ENCODE data around the gene BIK.
"Not testable (repeated sequence)": the region's sequence is repeated elsewhere in the genome, so short reads cannot be mapped to it uniquely, and the experiment has no call there.

The BIK gene

GRCh38 chr22:43142880-43143562, 32.5 kb downstream of the BIK start, which contains the start of gene MCAT:
MCAT (minus strand) TSS chr22:43143398; CDS start chr22:43143348, 50 bp downstream.
- DNase-seq: no peak

DNA sequence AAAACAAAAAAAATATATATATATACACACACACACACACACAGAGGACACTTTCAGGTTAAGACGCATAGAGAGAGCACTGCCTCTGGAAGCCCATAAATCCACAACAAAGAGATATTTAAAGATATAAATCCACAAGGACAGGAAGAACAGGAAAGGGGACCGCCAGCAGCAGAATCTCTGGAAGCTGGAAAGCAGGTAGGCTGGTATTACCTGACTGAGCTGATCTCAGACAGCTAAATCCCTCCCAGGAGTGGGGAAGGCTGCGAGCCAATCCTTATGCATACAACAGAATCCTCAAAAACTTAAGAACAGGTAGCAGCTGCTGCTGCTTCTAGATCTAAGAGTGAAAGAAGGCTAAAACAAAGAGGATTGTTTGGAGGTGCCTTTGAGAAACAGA, 34.4 kb downstream of the BIK start:
- DNase-seq: no peak

GRCh38 chr22:43145371-43145770, 34.8 kb downstream of the BIK start:
- DNase-seq: not testable (repeated sequence)

- DNase-seq: not testable (repeated sequence)
Measured at GRCh38 chr22:43146332-43146731, 35.8 kb downstream of the BIK start.

DNA sequence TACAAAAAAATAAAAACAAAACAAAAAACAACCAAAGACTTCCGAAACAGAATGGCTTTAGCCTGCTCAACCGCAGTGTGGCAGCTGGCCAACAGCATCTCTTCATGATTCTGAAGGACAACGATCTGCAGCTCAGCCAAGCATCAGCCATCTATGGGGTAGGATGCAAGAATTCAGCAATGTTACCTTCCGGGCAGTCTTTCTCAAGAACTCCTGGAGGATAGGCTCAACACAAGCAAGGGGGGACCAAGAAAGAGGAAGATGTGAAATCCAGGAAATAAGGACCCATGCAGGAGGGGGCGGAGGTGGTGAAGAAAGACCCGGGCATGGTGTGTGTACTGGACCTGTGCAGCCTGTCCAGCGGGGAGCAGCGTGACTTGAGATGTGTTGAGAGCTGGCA, 37.3 kb downstream of the BIK start:
- no peak for DNase-seq

DNA sequence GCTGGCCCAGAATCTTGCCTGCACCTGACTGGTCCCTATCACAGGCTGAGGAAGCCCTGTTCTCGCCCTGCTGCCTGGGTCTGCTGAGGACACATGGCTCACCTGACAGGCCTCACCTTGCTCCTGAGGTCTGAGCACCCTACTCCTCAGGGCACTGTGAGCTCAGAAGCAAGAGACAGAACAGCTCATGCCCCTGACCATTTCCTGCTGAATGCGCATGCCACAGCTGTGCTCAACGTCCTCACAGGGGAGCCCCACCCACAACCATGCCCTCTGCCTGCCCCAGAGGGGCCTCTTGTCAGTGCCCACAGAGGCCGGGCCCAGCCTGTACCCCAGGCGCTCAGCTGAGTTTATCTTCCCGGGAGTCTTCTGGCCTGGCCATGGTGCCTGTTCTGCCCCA, 38.0 kb downstream of the BIK start:
- no peak for DNase-seq

DNA sequence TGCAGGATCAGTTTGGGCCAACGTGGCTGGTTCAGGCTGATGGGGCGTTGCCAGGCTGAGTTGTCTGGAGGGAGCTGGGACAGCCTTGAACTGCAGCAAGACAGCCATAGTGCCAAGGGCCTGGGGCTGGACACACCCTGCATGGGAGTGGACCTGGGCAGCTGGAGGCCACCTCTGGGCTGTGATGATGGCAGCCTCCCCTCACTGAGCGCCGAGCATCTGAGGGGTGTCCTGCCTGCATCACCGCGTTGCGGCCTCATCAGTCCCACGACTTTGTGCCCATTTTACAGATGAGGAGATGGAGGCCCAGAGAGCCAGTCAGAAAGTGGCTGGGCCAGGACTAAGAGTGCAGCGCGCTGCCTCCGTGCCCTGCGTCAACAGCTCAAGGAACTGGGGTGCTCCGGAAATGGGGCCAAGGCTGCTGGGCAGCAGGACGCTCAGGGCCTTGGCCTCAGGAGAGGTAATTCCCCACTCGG, 40.2 kb downstream of the BIK start:
- DNase-seq: no peak

DNA sequence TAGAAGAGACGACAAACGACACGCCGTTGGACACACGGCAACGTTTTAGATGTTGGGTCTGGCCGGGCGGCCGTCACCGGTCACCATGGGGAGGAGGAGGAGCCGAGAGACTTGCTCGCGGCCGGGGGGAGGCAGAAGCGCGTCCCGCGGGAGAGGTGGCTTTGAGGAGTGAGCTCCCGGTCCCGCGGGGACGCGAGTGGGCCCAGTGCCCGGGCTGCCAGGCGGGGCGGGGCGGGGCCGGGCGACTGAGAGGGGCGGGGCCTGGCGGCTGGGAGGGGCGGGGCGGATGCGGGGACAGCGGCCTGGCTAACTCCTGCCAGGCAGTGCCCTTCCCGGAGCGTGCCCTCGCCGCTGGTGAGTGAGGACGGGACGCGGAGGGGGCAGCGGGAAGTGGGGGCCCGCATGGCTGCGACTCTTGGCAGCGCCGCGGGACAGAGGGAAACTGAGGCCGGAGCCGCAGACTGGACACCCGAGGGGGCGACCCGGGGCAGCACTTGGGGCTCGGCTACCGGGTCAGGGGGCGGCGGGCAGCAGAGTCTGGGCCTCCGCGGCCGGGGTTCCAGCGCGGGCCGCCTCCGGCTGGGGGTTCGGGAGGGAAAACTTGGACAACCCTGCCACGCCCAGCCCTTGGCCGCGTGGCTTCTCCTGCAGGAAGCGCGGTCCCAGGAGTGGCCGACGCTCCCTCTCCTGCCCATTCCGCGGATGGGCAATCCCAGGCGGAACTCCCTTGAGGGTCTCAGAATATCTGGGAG, 40.9 kb downstream of the BIK start, which contains the start of gene TSPO:
Gene TSPO, plus strand, starts transcription at position 309 of the 752 bp plus-strand sequence. CDS start 7,680 bp downstream, outside the sequence.
- no peak for DNase-seq

- DNase-seq: no peak
Measured at GRCh38 chr22:43152003-43152356, 41.4 kb downstream of the BIK start.

DNA sequence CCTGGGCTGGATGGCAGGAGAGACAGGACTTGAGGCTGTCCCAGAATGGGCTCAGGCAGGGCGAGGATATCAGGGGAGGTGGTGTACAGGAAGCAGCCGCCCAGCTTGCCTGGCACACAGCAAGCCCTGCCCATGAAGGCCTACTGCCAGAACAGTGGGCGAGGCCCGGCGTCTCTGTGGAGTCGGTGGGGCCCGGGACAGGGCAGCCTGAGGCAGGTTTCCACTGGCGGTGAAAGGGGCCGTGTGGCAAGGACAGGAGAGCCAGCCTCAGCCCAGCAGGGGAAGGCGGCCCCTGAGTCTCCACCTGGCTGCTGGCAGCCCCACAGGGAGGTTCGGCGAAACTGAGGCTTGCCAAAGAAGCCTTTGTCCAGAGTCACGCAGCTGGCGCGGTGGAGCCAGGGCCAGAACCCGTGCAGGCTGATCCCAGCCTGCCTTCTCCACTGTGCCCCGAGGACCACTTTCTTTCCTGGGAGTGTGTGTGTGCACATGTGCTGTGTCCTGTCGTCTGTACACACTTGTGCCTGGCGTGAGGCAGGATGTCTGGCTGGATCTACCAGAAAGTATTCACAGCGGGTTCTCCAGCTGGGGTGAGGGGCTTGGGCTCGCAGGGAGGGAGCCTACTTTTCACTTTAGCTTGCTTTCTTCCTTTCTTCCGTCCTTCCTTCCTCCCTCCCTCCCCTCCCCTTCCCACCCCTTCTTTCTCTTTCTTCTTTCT, 42.0 kb downstream of the BIK start:
- no peak for DNase-seq

- no peak for DNase-seq
Measured at GRCh38 chr22:43153899-43154298, 43.3 kb downstream of the BIK start.

DNA sequence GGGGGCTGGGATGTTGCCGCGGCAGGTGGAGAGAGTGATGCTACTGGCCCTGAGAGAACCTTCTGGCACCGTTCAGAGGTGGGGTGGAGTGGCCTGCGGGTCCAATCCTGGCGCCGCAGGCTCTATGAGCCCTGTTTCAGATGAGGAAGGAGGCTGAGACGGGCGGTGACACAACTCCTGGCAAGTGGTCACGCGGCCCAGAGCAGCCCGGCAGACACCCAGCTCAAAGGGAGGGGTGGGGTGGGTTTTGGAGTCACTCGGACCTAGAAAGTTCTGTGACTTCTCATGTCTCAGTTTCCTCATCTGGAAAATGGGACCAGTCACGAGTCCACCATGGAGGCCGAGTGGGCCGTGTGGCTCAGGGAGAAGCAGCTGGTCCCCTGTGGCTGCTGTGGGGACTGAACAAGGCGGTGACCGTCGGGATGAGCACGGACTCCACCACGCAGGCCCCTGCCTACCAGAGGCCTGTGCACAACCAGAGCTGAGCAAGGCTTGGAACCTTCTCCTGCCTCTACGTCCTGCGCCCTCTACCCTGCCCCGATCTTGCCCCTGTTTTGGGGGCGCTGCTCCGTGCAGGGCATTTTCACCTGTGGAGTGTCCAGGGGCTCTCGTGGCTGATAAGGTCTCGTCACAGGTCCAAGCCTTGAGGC, 44.5 kb downstream of the BIK start:
- no peak for DNase-seq

DNA sequence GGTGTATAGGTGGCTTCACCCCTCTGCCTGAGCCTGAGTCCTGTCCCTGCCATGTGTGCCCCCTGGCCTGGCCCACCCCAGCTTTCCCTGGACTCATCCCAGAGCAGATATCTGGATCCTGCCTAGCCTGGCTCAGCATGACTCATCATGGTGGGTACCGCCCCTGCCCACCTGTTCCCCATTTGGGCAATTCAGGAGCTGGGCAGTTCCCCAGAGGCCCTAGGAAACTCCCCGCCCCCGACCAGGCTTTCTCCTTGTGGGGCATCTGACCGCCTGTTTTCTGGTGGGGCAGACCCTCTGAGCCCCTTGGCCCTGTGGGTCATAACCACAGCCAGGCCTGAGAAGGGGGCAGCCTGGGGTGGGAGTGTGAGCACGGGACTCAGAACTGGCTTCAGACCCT, 45.2 kb downstream of the BIK start:
- DNase-seq: peak; percentile 26

DNA sequence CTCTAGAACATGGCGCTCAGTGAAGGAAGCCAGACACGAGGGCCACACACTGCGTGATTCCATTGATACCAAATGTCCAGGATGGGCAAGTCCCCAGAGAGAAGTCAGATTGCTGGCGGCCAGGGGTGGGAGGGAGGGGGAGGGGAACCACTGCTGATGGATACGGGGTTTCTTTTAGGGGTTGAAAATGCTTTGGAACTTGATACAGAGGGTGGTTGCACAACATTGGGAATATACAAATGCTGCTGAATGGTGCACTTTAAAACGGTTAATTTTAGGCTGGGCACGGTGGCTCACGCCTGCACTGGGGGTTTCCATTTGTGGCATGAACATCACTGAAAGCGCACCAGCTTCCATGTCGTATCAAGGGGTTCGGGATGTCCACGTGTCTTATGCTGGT, 45.9 kb downstream of the BIK start:
- no peak for DNase-seq

- no peak for DNase-seq
Measured at GRCh38 chr22:43157874-43158546, 47.5 kb downstream of the BIK start.

- DNase-seq: no peak
Measured at GRCh38 chr22:43158778-43159483, 48.4 kb downstream of the BIK start.

DNA sequence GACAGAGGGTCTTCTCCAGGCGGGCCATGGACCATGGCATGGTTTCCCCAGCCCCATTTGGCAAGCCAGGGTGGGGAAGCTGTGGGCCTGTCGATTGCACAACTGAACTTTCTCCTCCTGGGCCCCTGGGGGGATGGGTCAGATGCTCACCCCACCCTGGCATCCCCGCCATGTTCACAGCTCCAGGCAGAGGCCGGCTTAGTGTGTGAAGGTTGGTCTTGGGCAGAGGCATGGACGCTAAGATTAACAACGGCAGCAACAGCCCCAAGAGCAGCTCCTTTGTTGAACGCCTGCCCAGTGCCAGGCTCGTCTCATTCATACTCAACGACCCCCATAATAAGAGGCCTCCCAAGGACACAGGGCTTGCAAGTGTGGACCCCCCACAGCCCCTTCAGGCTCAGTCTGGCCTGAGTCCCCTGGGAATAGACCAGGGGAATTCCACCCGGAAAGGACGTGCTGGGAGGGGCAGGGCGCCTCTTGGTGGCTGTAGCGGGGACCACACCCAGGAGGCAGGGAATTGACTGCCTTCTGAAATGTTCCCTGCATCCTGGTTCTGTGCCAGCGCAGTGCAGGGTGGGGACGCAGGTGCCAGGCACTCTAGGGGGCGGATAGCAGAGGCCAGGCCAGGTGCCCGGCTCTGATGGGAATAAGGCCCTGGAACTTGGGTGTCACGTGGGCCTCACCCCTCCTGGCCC, 49.1 kb downstream of the BIK start:
- DNase-seq: no peak

DNA sequence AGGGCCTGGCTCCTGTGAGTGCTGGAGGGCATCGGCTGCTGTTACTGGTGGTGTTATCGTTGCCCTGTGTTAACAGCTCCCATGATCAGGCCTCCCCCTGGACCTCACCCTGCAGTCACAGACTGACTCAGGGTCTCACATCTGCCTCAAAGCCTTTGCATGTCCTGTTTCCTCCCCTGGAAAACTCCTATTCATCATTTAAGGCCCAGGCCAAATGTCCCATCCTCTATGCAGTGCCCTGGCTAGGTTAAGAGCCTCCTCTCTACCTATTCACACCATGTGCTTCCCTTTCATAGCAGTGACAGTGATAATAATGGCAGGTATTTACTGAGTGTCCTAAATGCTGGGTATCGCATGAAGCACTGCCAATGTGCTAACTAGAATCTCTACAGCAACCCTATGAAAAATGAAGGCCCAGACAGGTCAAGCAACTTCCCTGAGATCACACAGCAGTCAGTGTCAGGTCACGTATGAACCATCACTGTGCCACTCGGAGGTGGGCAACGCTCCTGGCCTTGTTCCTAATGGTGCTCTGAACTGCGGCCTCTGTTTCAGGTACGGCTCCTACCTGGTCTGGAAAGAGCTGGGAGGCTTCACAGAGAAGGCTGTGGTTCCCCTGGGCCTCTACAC, 50.1 kb downstream of the BIK start:
- no peak for DNase-seq

DNA sequence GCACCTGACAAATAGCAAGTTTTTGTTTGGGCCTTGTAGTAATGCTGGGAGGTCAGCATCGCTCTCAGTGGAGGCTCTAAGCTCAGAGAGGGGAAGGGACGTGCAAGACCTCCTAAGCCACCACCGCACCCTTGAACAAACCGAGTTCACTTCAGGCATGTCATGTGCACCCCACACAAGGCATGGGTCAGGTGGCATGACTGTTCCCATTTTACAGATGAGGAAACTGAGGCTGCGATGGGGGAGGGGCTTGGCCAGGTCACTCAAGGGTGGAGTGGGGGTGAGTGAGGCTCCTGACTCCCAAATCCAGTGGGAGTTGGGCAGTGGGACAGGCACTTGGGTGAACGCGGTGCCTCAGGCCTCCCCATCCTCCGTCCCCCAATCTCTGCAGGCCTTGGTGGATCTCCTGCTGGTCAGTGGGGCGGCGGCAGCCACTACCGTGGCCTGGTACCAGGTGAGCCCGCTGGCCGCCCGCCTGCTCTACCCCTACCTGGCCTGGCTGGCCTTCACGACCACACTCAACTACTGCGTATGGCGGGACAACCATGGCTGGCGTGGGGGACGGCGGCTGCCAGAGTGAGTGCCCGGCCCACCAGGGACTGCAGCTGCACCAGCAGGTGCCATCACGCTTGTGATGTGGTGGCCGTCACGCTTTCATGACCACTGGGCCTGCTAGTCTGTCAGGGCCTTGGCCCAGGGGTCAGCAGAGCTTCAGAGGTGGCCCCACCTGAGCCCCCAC, 52.0 kb downstream of the BIK start:
- no peak for DNase-seq

- no peak for DNase-seq
Measured at GRCh38 chr22:43163241-43163795, 52.8 kb downstream of the BIK start.

Data from DMS 273 treated with DMSO at 0.1 percent for 48 hours (cell line).